HK-2 (cell line): ENCODE results near the gene YIPF3.
"Not testable (repeated sequence)": the region's sequence is repeated elsewhere in the genome, so short reads cannot be mapped to it uniquely, and the experiment has no call there.

ENCODE experiments used
- DNase-seq: peaks from one replicate; pipeline ENCODE4 v3.0.0-alpha.2; 2018; ENCODE audit not compliant: unreplicated experiment

The YIPF3 gene

DNA sequence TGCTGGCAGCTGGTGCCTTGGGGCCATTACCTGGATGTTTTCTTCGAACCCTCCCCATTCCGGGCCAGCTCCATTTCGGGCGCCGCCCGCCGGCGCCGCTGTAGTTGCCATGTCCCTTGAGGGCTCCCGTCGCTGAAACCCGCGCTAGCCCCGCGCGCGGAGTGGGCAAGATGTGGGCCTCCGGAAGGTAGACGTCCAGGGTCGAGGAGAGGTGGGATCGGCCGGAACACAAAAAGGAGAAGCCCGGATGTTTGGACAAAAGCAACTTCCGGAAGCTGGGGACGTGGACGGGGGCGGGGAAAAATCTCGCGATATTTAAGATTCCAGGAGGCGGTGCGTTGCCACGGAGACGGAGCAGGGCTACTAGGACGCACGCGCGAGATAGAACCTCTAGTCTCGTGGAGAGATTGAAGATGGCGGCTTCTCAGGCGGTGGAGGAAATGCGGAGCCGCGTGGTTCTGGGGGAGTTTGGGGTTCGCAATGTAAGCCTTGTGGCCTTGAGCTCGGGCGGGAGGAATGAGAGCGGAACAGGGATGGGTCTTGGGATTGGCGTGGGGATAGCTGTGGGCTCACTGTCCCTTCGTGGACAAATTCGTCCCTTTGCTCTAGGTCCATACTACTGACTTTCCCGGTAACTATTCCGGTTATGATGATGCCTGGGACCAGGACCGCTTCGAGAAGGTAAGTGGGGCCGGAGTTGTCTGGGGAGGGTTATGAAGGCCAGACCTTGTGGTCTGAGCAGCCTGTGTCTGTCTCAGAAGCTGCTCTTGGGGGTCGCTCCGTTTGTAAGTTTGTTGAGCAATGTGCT is at the start of gene YIPF3, which contains the start of gene POLR1C:
TSS of gene YIPF3 (minus strand) at position 230 of the 808 bp plus-strand sequence. CDS start at position 111, 119 bp downstream.
TSS of gene POLR1C (plus strand) at position 393 of the 808 bp plus-strand sequence. CDS start at position 414, 21 bp downstream.
- DNase-seq = peak; percentile 96

- DNase-seq = no peak
Observed at GRCh38 chr6:43559328-43559727, 42.6 kb upstream of the YIPF3 start.

DNA sequence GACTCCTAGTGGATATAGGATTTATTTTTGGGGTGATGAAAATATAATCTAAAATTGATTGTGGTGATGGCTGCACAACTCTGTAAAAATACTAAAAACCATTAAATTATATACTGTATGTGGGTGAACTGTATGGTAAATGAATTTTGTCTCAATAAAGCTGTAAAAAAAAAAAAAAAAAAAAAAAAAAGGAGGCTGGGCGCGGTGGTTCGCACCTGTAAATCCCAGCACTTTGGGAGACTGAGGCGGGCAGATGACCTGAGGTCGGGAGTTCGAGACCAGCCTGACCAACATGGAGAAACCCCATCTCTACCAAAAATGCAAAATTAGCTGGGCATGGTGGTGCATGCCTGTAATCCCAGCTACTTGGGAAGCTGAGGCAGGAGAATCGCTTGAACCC is 40.9 kb upstream of the YIPF3 start:
- DNase-seq = not testable (repeated sequence)

- no peak for DNase-seq
Observed at GRCh38 chr6:43547222-43547621, 30.5 kb upstream of the YIPF3 start.

- no peak for DNase-seq
Observed at GRCh38 chr6:43544461-43544860, 27.7 kb upstream of the YIPF3 start.

DNA sequence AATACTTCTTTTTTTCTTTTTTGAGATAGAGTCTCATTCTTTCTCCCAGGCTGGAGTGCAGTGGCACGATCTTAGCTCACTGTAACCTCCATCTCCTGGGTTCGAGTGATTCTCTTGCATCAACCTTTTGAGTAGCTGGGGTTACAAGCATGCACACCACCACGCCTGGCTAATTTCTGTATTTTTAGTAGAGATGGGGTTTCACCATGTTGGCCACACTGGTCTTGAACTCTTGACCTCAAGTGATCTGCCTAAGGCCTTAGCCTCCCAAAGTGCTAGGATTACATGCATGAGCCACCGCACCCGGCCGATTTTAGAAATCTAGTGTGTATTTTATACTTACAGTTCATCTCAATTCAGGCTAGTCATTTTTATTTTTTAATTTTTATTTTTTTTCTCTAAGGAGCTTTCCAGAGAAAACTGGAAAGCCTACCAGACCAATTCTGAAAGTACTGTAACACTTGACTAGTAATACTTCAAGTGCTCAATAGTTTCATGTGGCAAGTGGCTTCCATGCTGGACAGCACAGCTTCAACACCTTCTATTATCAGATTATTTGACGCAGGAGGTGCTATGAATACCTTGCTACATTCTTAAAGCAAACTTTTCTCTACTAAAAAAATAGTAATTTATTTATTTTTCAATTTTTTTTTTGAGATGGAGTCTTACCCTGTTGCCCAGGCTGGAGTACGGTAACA is 25.2 kb upstream of the YIPF3 start:
- DNase-seq = no peak

GRCh38 chr6:43540507-43540906 is 23.8 kb upstream of the YIPF3 start:
- no peak for DNase-seq

- DNase-seq = not testable (repeated sequence)
Observed at GRCh38 chr6:43539409-43539808, 22.7 kb upstream of the YIPF3 start.

DNA sequence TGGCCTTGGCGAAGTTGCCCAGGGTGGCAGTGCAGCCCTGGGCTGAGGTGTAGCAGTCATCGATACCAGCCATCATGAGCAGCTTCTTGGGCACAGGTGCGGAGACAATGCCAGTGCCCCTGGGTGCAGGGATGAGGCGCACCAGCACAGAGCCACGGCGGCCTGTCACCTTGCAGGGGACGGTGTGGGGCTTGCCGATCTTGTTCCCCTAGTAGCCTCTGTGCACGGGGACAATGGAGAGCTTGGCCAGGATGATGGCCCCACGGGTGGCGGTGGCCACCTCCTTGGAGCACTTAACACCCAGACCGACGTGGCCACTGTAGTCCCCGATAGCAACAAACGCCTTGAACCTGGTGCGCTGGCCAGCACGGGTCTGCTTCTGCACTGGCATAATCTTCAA is 22.3 kb upstream of the YIPF3 start:
- DNase-seq = not testable (repeated sequence)

DNA sequence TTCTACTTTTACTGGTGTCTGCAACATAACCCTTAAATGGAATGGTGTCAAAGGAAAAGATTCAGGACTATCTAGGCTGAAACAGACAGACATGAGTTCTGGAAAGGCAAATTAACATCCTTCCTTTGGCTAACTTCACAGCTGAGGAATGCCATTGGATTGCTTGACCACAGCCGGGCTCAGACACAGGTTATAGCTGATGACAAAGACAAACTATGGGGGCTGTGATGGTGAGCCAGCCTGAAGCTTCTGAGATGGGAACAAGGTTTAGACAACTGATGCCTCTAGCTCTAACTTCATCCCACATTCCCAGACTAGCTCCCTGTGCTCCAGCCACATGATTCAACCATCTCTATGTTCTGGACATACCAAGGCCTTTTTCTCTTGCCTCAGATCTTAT is 15.5 kb upstream of the YIPF3 start:
- DNase-seq = no peak

DNA sequence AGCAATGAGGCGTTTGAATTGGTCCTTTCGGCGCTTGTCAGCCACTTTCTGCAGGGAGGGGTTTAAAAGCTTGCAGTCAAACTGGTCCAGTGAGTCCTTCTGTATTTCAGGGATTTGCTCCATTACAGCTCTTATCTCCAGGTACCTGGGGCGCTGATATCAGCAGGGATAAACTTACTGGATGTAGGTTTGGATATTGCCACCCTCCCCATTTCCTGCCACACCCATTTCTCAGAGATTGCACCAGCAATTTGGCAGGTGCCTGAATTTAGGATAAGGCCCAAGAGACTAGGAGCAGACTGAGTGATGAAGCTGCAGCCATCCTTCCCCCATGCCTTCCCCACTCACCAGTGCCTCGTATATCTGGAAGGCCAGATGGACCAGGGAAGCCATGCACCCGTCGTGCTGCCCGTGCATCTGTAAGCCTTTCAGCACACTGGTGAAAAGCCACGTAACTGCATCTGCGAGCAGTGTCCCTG is 7.8 kb upstream of the YIPF3 start:
- DNase-seq = no peak

- DNase-seq = no peak
Observed at GRCh38 chr6:43523284-43523683, 6.6 kb upstream of the YIPF3 start.

DNA sequence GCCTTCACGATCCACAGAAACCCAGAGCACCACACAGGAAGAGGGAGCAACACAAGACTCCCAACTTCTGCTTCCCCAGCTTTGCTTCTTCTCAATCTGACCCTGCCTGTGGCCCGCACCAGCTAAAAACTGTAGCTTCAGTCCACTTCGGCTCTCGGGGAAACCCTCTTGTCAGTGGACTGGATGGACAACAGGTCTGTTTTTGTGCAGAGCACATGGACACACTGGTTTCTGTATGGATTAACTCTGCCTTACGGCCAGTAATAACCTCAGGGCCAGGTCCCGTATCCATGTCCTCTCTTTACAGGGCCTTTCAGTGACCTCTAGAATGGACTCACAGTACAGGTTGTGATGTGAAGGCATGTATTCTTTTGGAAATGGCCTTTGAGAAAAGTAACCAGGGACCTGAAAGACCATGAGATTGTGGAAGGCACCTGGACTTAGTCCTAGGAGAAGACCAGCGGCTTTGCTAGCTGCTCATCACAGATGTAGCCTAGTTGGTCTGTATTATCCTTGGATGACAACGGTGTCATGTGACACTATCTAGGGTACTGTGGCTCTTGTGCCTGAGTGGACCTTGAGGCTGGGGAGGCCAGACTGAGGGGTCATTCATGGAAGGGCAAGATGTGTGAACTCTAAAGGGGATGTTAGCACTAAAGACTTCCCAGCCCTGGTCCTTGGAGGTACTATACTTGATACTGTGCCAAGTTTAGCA is 6.0 kb upstream of the YIPF3 start:
- no peak for DNase-seq

DNA sequence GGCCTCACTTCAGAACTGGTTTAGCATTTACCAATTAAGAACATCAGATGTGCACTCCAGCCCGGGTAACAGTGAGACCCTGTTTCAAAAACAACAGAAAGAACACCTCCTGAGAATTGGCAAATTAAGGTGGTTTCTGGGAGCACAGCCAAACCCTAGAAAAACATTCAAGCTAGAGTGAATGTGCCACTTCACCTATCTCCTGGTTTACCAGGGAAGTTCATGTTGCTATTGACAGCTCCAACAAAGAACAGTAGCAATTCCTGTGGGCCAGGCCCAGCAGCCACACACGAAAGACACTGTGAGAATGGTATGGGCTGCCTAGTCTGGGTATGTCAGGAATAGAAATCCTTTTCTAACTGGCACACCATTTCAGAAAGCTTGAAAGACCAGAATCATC is 5.1 kb upstream of the YIPF3 start:
- no peak for DNase-seq

- no peak for DNase-seq
Observed at GRCh38 chr6:43520097-43520496, 3.4 kb upstream of the YIPF3 start.

DNA sequence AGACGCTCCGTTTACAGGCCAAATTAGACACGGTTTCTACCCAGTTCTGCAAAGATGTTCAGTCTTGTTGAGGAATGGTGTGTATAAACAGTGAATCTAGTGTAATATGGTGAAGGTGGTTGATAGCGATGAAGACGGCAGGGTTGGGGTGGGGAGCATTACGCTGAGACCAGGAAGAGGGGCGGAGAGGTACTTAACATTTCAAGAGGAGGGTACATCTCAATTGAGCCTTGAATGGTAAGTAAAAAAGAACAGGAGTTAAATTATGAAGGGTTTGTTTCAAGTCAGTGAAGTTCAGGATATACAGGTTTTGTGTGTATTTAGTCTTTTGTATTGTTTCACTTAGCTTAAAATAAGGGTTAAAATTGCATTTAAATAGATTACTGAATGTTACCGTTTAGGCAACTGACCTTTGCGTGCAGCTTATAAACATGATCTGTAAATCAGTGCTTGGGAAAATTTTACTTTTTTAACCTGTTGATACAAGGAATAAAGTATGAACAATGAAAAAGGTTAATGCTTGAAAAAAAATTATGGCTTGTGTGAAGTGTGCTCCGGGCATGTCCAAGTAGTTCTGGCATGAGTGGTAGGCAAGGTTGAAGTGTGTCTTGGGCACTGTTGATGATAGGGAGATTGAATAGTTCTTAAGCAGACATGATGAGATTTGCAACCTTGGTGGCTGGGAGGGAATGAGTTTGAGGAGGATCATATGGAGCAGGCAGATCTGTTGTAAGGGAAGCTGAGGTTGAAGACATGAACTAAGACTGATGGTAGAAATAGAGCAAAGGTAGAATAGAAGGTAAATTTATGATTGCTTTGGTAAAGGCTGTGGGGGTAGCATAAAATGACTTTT is 1.0 kb upstream of the YIPF3 start:
- no peak for DNase-seq

DNA sequence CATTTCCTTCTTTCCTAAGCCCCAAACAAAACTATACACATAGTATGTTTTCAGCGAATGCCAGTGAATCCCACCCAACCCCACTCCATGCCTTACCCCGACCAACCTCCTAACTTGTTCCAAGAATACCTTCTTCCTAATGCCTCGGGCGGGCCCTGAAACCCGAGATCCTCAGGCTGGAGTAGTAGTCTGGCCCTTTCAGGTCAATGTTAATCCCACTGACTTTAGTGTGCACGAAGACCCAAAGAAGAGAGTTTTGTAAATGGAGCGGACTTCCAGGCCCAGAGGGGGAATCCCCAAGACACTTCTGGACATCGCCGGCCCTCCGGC is 394 bp downstream of the YIPF3 start:
- DNase-seq = no peak

GRCh38 chr6:43515808-43516207 is 918 bp downstream of the YIPF3 start:
- no peak for DNase-seq

- no peak for DNase-seq
Observed at GRCh38 chr6:43511824-43512415, 4.8 kb downstream of the YIPF3 start.

DNA sequence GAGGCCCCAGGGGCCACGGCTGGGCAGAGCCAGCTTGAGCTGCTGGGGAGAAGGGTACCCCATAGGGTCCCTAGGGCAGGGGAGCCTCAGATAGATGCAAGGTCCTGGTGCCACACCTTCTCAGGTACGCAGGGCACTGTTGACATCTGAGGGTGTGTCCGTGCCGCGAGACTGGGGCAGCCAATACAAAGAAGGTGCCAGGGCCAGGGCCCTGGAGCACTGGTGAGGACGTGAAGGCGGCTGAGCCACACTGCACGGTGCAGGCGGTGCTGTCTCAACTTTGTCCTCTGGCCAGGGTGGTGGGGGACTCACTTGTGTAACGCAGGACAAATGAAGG is 5.9 kb downstream of the YIPF3 start:
- no peak for DNase-seq
